H1 (cell line): ENCODE measurements around the gene NDUFB5. TPM values are rescaled to one million over a fixed set of nuclear protein-coding genes. Genes with fewer than 3 reads are reported as not detected.

ENCODE experiments used
- CTCF ChIA-PET: fragments of 300-600 bp; sonication (Branson Sonifier 250); formaldehyde crosslinking; loops from one replicate; lab custom pipeline; 2021; ENCODE audit not compliant: partially characterized antibody; lab: Charles Lee
- POLR2A ChIA-PET: fragments of 300-600 bp; sonication (Branson Sonifier 250); formaldehyde crosslinking; loops from one replicate; lab custom pipeline; 2021; ENCODE audit warnings: inconsistent platforms; ENCODE audit not compliant: partially characterized antibody; lab: Charles Lee
- DNase-seq, 2 experiments: peaks; one replicate each; pipeline versions ENCODE4 v3.0.0 to v3.0.0-alpha.2; 2010 to 2022; ENCODE audit warnings: low spot score in 2 of 2, low read depth in 1 of 2, mixed read lengths in 1 of 2
- FAIRE-seq: peaks from 2 replicates; lab custom pipeline; 2011; peaks lifted over from hg19 to GRCh38; lab: Jason Lieb, UNC
- H2AFZ ChIP-seq: 2 replicates; pipeline ENCODE4 v1.8.1; 2012; ENCODE audit warnings: low read length, inconsistent platforms
- H2AK5ac ChIP-seq: 2 replicates; pipeline ENCODE4 v1.6.1; 2013; ENCODE audit warnings: low read depth, low read length
- H2BK120ac ChIP-seq: replicated peaks from 2 replicates; pipeline ENCODE3; 2013; ENCODE audit warnings: low read depth, low read length, inconsistent platforms
- H2BK12ac ChIP-seq: 2 replicates; pipeline ENCODE4 v1.6.1; 2013; ENCODE audit warnings: low read depth, low read length
- H2BK15ac ChIP-seq: 2 replicates; pipeline ENCODE4 v1.6.1; 2013; ENCODE audit warnings: low read length
- H2BK20ac ChIP-seq: 2 replicates; pipeline ENCODE4 v1.6.1; 2013; ENCODE audit warnings: low read length
- H2BK5ac ChIP-seq: 2 replicates; pipeline ENCODE4 v1.6.1; 2013; ENCODE audit warnings: low read depth, low read length
- H3K14ac ChIP-seq: 2 replicates; pipeline ENCODE4 v1.6.1; 2013; ENCODE audit warnings: inconsistent platforms; ENCODE audit not compliant: insufficient read length
- H3K18ac ChIP-seq: 2 replicates; pipeline ENCODE4 v1.6.1; 2013; ENCODE audit warnings: low read length; ENCODE audit errors: extremely low read depth
- H3K23ac ChIP-seq: 2 replicates; pipeline ENCODE4 v1.6.1; 2013; ENCODE audit warnings: inconsistent platforms; ENCODE audit not compliant: insufficient read length
- H3K23me2 ChIP-seq: 2 replicates; pipeline ENCODE4 v1.6.1; 2013; ENCODE audit warnings: low read depth, low read length
- H3K27ac ChIP-seq: 2 replicates; pipeline ENCODE4 v1.6.1; 2011; ENCODE audit warnings: low read depth, low read length, inconsistent platforms
- H3K27me3 ChIP-seq, 4 experiments: replicated peaks in 1 of 4; 1 replicate in 1 of 4; 2 replicates in 3 of 4; pipeline versions ENCODE4 v1.6.1 to v1.8.1; 2011 to 2013; ENCODE audit warnings: low read length in 3 of 4, mild to moderate bottlenecking in 3 of 4, inconsistent platforms in 2 of 4, mixed read lengths in 2 of 4, moderate library complexity in 1 of 4; ENCODE audit not compliant: control insufficient read depth in 3 of 4, insufficient read depth in 3 of 4; ENCODE audit errors: extremely low read depth in 1 of 4
- H3K36me3 ChIP-seq, 4 experiments: 2 replicates each; pipeline versions ENCODE4 v1.6.1 to v1.8.1; 2011 to 2013; ENCODE audit warnings: mild to moderate bottlenecking in 4 of 4, low read length in 3 of 4, moderate library complexity in 2 of 4, control low read depth in 1 of 4, inconsistent platforms in 1 of 4; ENCODE audit not compliant: insufficient read depth in 4 of 4, control insufficient read depth in 2 of 4
- H3K4ac ChIP-seq: replicated peaks from 2 replicates; pipeline ENCODE3; 2013; ENCODE audit warnings: low read length, low read depth, mixed read lengths, inconsistent platforms; ENCODE audit not compliant: insufficient read length
- H3K4me1 ChIP-seq, 4 experiments: replicated peaks in 1 of 4; 1 replicate in 1 of 4; 2 replicates in 3 of 4; pipeline versions ENCODE4 v1.6.1 to v1.8.1; 2011 to 2013; ENCODE audit warnings: low read length in 3 of 4, inconsistent platforms in 2 of 4, mixed read lengths in 1 of 4; ENCODE audit not compliant: insufficient read depth in 4 of 4, control insufficient read depth in 3 of 4
- H3K4me2 ChIP-seq, 2 experiments: 2 replicates each; pipeline versions ENCODE4 v1.6.1 to v1.8.1; 2011 to 2013; ENCODE audit warnings: low read depth in 2 of 2, low read length in 2 of 2, control low read depth in 1 of 2, inconsistent platforms in 1 of 2, mild to moderate bottlenecking in 1 of 2; ENCODE audit not compliant: insufficient read depth in 1 of 2
- H3K4me3 ChIP-seq, 4 experiments: fragments of 200-600, 300-600 bp in 1 of 4; sonication (generic), shearing (Covaris generic), sonication (Bioruptor Twin) in 1 of 4; 2 replicates each; pipeline versions ENCODE4 v1.5.1 to v1.8.1; 2011 to 2016; ENCODE audit warnings: low read length in 4 of 4, low read depth in 3 of 4, control low read depth in 2 of 4, inconsistent platforms in 2 of 4, mild to moderate bottlenecking in 2 of 4, mixed read lengths in 1 of 4, moderate library complexity in 1 of 4; ENCODE audit not compliant: insufficient read depth in 2 of 4; ENCODE audit errors: extremely low read depth in 1 of 4
- H3K56ac ChIP-seq: replicated peaks from 2 replicates; pipeline ENCODE3; 2013; ENCODE audit warnings: low read depth, mild to moderate bottlenecking, mixed read lengths, low read length, inconsistent platforms; ENCODE audit not compliant: insufficient read length
- H3K79me1 ChIP-seq: 2 replicates; pipeline ENCODE4 v1.6.1; 2013; ENCODE audit warnings: low read depth, low read length, control low read depth
- H3K79me2 ChIP-seq, 2 experiments: 2 replicates each; pipeline versions ENCODE4 v1.6.1 to v1.8.1; 2012 to 2013; ENCODE audit warnings: low read length in 2 of 2, mild to moderate bottlenecking in 2 of 2, inconsistent platforms in 1 of 2; ENCODE audit not compliant: insufficient read depth in 2 of 2, control insufficient read depth in 1 of 2
- H3K9ac ChIP-seq, 4 experiments: replicated peaks in 1 of 4; 1 replicate in 1 of 4; 2 replicates in 3 of 4; pipeline versions ENCODE4 v1.6.1 to v1.8.1; 2011 to 2013; ENCODE audit warnings: low read depth in 3 of 4, low read length in 3 of 4, control low read depth in 2 of 4, mild to moderate bottlenecking in 2 of 4, moderate library complexity in 2 of 4, inconsistent platforms in 1 of 4; ENCODE audit errors: extremely low read depth in 1 of 4
- H3K9me3 ChIP-seq, 2 experiments: 2 replicates each; pipeline versions ENCODE4 v1.6.1 to v1.8.1; 2012 to 2013; ENCODE audit warnings: mild to moderate bottlenecking in 2 of 2, moderate library complexity in 2 of 2, control low read depth in 1 of 2, inconsistent platforms in 1 of 2, low read depth in 1 of 2, low read length in 1 of 2, mixed read lengths in 1 of 2; ENCODE audit not compliant: insufficient read depth in 2 of 2
- H4K20me1 ChIP-seq, 2 experiments: replicated peaks in 1 of 2; 2 replicates each; pipeline versions ENCODE3 to v1.8.1; 2011 to 2013; ENCODE audit warnings: inconsistent platforms in 2 of 2, low read length in 2 of 2, mild to moderate bottlenecking in 1 of 2; ENCODE audit not compliant: insufficient read depth in 2 of 2, control insufficient read depth in 1 of 2
- H4K5ac ChIP-seq: 2 replicates; pipeline ENCODE4 v1.6.1; 2013; ENCODE audit warnings: low read length, low read depth, mixed read lengths, inconsistent platforms; ENCODE audit not compliant: insufficient read length
- H4K8ac ChIP-seq: 2 replicates; pipeline ENCODE4 v1.8.0; 2013; ENCODE audit warnings: mild to moderate bottlenecking, moderate library complexity, low read length, inconsistent platforms; ENCODE audit not compliant: insufficient read depth; ENCODE audit errors: extremely low read depth
- H4K91ac ChIP-seq: replicated peaks from 2 replicates; pipeline ENCODE3; 2013; ENCODE audit warnings: low read length, mixed read lengths, inconsistent platforms; ENCODE audit not compliant: insufficient read length
- CBX5 ChIP-seq: fragments of 300-800, 300-1000 bp; sonication (generic); IDR thresholded peaks from 2 replicates; pipeline ENCODE4 v1.7.1; 2016; ENCODE audit warnings: antibody characterized with exemption, low read length, low read depth
- CBX8 ChIP-seq: fragments of 300-800, 300-1000 bp; sonication (generic); IDR thresholded peaks from 2 replicates; pipeline ENCODE4 v1.7.1; 2016; ENCODE audit warnings: low read depth, low read length, borderline replicate concordance
- CREB1 ChIP-seq: IDR thresholded peaks from 2 replicates; pipeline ENCODE4 v1.6.1; 2012; ENCODE audit warnings: inconsistent platforms
- EP300 ChIP-seq, 2 experiments: IDR thresholded peaks; 1 replicate in 1 of 2; 2 replicates in 1 of 2; pipeline ENCODE4 v1.6.1; 2011 to 2012; ENCODE audit warnings: low read depth in 2 of 2, low read length in 2 of 2, mild to moderate bottlenecking in 2 of 2, borderline replicate concordance in 1 of 2, inconsistent platforms in 1 of 2, moderate library complexity in 1 of 2
- EZH2 ChIP-seq: fragments of 200-600 bp; sonication (generic); IDR thresholded peaks from 2 replicates; pipeline ENCODE4 v1.7.1; 2012; ENCODE audit warnings: low read depth, mild to moderate bottlenecking, moderate library complexity, low read length, inconsistent platforms; ENCODE audit not compliant: severe bottlenecking
- NANOG ChIP-seq: IDR thresholded peaks from 2 replicates; pipeline ENCODE4 v1.6.1; 2011; ENCODE audit warnings: low read length, low read depth, mild to moderate bottlenecking, inconsistent platforms; ENCODE audit not compliant: insufficient read depth, poor library complexity, severe bottlenecking
- NRF1 ChIP-seq: IDR thresholded peaks from 2 replicates; pipeline ENCODE4 v1.6.1; 2011; ENCODE audit warnings: mild to moderate bottlenecking, low read depth, low read length, improper control_type of control experiment
- RBBP5 ChIP-seq: IDR thresholded peaks from 2 replicates; pipeline ENCODE4 v1.7.1; 2012; ENCODE audit warnings: low read depth, mild to moderate bottlenecking, inconsistent platforms, low read length, moderate library complexity, borderline replicate concordance
- RNF2 ChIP-seq: fragments of 200-900, 300-1000 bp; sonication (generic); IDR thresholded peaks from 2 replicates; pipeline ENCODE4 v1.7.1; 2016; ENCODE audit warnings: borderline replicate concordance, low read depth, mild to moderate bottlenecking, antibody characterized with exemption, low read length; ENCODE audit not compliant: poor library complexity, severe bottlenecking; ENCODE audit errors: missing control alignments
- SAP30 ChIP-seq: fragments of 300-600 bp; sonication (generic); IDR thresholded peaks from 2 replicates; pipeline ENCODE4 v1.7.1; 2012; ENCODE audit warnings: low read length, moderate library complexity, mild to moderate bottlenecking, inconsistent platforms; ENCODE audit not compliant: insufficient read depth, insufficient replicate concordance
- SP4 ChIP-seq: IDR thresholded peaks from 2 replicates; pipeline ENCODE4 v1.6.1; 2012; ENCODE audit warnings: low read length, inconsistent platforms
- TEAD4 ChIP-seq: IDR thresholded peaks from 2 replicates; pipeline ENCODE4 v1.6.1; 2012; ENCODE audit warnings: low read depth, low read length, inconsistent platforms, mixed read lengths
- WGBS, 2 experiments: shearing (Covaris generic) in 1 of 2; methylation state at CpG; one replicate each; pipeline versions ENCODE4 v1.1.6 to v1.1.7; 2013 to 2015; ENCODE audit warnings: low lambda C conversion rate in 2 of 2, mixed read lengths in 2 of 2, inconsistent platforms in 1 of 2, low coverage in 1 of 2, missing lambda C conversion rate in 1 of 2; ENCODE audit not compliant: insufficient replicate concordance in 2 of 2, insufficient coverage in 1 of 2, insufficient read length in 1 of 2; ENCODE audit errors: extremely low coverage in 1 of 2, missing lambda C conversion rate in 1 of 2; 5-methylcytosine and 5-hydroxymethylcytosine counted together
- polyA plus RNA-seq, 7 experiments: library from polyadenylated mRNA; depleted of rRNA in 3 of 7; stranded (reverse) in 5 of 7; unstranded in 2 of 7; fragments of >200 nt in 5 of 7; fragments of 200-250 nt in 2 of 7; gene quantifications; 1 replicate in 5 of 7; 2 replicates in 1 of 7; 4 replicates in 1 of 7; pipeline versions ENCODE4 v1.2.1 to v1.2.3, GENCODE V29; 2011 to 2013; ENCODE audit warnings: missing spikeins in 2 of 7, mixed read lengths in 2 of 7
- total RNA-seq: library from RNA; stranded (reverse); fragmentation: NEBNext Ultra II Directional; extraction: Animal tissue kit (Norgen Biotek cat#: 25700); gene quantifications from 2 replicates; pipeline ENCODE4 v1.2.1, GENCODE V29; 2021

The NDUFB5 gene
- total and polyA plus RNA-seq, 2 of the 8 experiments (the other 6 are each of a cell fraction or from before 2014, with no cell fraction given) = 46.1 to 85.8 TPM

DNA sequence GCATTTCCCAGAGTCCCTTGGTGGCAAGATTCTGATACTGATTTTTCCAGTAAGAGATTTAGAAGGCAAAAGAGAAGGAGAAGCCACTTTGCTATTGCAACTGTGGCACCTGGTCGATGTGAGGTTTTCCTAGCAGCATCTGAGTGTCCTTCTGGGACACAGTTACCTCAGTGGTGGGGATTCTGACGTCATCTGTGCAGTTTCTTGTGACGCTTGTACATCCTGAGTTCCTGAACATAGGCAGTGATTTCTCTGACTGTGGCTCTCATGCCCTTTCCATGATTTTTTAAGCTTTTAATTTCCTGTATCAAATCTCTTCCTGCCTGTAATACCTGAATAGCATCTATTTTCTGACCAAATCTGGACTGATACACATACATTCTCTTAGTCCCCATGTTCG lies 57.2 kb downstream of the NDUFB5 start:
- Histone ChIP-seq H3K18ac (no peak overlapping the region), H2BK20ac (no peak overlapping the region), H3K27ac (no peak overlapping the region), H2BK5ac (no peak overlapping the region), H3K4me2 (no peak overlapping the region), H3K4me1 (peaks cover 6 to 13% (median 10%) of the 10 kb centered on the region in 4 experiments), H3K79me1 (peaks cover 24% of the 10 kb centered on the region), H3K4me3 (no peak overlapping the region), H3K27me3 (no peaks in the 10 kb centered on the region), H2BK120ac (no peak overlapping the region), H3K23me2 (no peaks in the 10 kb centered on the region), H3K79me2 (peaks cover 16 to 94% of the 10 kb centered on the region in 2 experiments), H3K23ac (no peak overlapping the region), H3K4ac (no peak overlapping the region), H2BK12ac (no peak overlapping the region), H3K9ac (no peak overlapping the region; a peak in 1 of 7 replicates), H4K20me1 (peaks cover 6 to 12% of the 10 kb centered on the region in 2 experiments), H4K91ac (no peak overlapping the region), H3K9me3 (no peaks in the 10 kb centered on the region), H2AFZ (no peak overlapping the region), H3K14ac (no peak overlapping the region), H2AK5ac (no peak overlapping the region; the same call in 1 of the 2 replicates), H2BK15ac (no peak overlapping the region), H3K36me3 (no peaks in the 10 kb centered on the region), H3K56ac (no peak overlapping the region), H4K5ac (no peak overlapping the region), H4K8ac (no peak overlapping the region)
- no peak for DNase-seq
- ChIA-PET POLR2A (interaction anchor here (1.9 to 2.4 kb wide), 3 partner anchors 9 to 12 kb away, joined by 4 to 11 read pairs (median 9); partner anchors contain the start of gene USP13), CTCF (interaction anchor here (0.6 to 5.8 kb wide), 7 partner anchors 9 to 257 kb away, joined by 3 to 29 read pairs (median 3); partner anchors contain the start of gene USP13)
- WGBS, 2 experiments = 90% methylated on average over 4 of the region's 4 CpGs; no CpG with 5 or more reads in 1 of the 2 experiments
- no peak for FAIRE-seq
- TF ChIP-seq NRF1 (no peak), RNF2 (no peak), EP300 (IDR thresholded peaks at IDR 0.05; ENCODE audit: borderline replicate concordance in 1 of 2, low read depth in 2 of 2, low read length in 2 of 2) (no peak), EZH2 (no peak), NANOG (no peak), CBX5 (no peak), CREB1 (no peak), SP4 (no peak), TEAD4 (no peak), RBBP5 (no peak), CBX8 (no peak), SAP30 (no peak)
